Left renal pelvis (tissue), 4 donors: ENCODE results near the gene TOMM40L. TPM values are rescaled to one million over a fixed set of nuclear protein-coding genes. Genes with fewer than 3 reads are reported as not detected.
A peak's percentile ranks its signal among the peaks of the same experiment; 100 is the strongest.

Source experiments
- DNase-seq, 4 donors: peaks; one replicate each; pipeline ENCODE4 v3.0.0-alpha.2; 2013; ENCODE audit warnings: low read depth in 4 of 4, low spot score in 3 of 4
- polyA plus RNA-seq, 4 donors: library from polyadenylated mRNA; unstranded; fragments of 120-200 nt; gene quantifications; one replicate each; pipeline ENCODE4 v1.2.1, GENCODE V29; 2013; ENCODE audit not compliant: insufficient read length in 4 of 4

Gene TOMM40L
- polyA plus RNA-seq, 4 donors: 9.9 to 15.4 (median 14.2) TPM

- DNase-seq: no peak
Measured at GRCh38 chr1:161196521-161197451, 29.1 kb upstream of the TOMM40L start.

DNA sequence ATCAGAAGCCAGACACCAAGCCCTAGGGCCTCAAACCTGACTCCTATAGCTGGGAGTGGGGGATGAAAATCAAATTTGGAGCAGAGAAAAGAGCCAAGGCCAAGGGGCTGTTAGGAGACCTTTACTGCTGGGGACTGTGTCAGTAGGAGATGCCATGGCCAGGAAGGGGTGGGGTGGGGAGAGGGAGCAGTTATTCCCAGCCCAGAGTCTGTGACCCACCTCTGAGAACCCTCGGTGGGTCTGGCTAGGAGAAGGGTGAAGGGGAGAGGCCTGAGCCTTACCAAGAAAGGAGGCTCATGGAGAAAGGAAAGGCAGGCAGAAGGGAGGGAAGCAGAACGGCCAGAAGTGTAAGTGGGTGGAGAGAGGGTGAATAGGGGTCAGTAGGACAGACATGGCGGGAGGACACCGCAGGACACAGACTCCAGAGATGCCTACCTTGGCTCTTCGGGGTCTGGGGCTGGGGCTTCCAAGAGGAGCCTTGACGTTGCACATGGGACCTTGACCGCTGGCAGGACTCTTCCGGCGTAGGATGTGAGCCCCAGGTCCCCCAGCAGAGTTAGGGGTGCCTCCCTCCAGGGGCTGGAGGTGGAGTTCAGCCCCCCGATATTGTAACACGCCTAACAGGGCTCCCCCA lies 28.2 kb upstream of the TOMM40L start:
- no peak for DNase-seq

GRCh38 chr1:161198194-161198896 lies 27.5 kb upstream of the TOMM40L start:
- no peak for DNase-seq

GRCh38 chr1:161198897-161199431 lies 26.9 kb upstream of the TOMM40L start, which contains the start of gene ADAMTS4:
Gene ADAMTS4, minus strand, starts transcription at chr1:161199054. Its CDS starts 427 bp downstream, at chr1:161198627.
- DNase-seq: no peak

DNA sequence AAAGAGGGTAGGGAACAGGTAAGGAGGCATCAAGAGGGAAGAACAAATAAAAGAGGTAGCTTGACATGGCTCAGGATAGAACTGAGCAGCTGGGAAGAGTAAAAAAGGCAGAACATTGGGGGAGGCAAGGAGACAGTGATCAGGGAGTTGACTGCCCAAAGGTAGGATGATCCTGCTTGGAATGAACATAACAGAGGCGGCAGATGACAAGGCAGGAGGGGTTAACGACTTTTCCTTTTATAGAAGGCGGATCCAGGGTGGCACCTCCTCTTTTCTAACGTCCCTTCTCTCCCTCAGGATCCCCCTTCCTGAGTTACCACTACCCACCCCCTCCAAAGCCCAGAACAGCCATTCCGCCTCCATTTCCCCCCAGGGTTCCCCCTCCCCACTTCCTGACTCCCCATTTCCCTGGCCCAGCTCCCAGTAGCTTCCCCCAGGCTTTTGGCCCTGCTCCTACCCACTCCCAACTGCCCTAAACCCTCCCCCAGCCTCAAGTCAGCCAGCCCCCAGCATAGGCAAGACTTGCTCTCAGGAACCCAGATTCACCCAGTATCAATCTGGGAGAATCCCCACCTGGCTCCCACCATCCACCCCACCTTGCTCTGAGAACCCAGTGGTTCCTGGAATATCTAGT lies 26.2 kb upstream of the TOMM40L start:
- no peak for DNase-seq

DNA sequence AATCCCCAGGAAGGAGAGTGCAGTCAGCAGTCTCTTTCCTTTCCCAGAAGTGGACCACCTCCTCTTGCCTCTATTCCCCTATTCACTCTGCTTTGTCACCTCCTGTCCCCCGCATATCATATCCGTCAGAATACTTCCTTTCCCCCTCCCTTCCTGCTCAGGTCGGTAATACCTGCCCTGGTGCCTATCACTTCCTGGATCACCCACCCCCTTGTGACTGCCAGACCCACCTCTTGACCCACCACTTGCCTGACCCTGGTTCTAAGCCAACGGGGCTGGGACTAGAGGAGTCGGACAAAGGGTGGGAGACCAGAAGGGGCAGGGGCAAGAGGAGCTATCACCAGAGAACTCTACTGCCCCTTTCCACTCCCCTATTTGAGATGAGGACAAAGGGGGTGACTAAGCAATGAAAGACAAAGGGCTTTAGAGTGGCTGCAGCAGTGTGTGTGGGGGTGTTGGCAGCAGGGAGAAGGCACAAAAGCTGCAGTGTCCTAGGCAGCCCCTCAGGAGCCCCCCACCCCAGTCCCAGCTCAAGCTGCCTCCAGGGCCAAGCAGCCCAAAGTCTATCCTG lies 25.4 kb upstream of the TOMM40L start:
- no peak for DNase-seq

DNA sequence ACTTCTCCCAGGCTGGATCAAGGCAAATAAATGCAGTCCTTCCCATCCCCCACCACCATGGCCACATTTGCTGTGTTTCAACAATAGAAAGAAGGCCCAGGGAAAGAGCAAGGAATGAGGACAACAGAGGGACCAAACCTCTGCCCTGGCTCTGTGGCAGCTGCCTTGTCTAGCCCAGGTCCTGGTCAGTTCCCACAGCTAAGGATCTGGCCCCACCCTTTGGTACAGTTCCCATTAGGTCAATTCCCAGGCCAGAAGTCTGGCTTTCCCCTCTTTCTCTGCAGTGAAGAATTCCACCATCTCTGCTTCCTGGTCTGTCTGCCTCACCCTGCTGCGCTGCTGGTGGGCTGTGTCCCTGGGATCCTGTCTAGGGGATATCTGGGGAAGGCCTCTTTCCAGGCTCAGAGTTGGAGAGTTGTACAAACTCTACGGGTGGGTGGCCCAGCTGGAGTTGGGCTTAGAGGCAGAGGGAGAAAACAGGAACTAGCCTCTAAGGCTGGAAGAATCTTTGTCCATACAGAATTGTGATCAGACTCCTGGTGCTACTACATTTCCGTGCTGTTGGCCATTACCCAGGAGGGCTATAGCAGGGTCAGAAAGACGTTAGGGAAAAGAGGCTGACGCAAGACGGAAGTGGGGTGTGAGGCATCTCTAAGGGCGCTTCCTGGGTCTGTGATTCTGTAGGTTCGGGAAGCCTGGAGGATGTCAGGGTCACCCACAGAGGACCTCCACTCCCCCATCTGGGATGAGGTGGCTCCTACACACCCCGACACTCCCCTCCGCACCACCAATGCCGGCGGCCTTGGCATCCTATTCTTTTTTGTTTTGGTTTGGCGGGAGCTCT lies 24.6 kb upstream of the TOMM40L start:
- DNase-seq: no peak

GRCh38 chr1:161201836-161202712 lies 23.8 kb upstream of the TOMM40L start, which contains the start of gene NDUFS2:
Gene NDUFS2, plus strand, starts transcription at chr1:161202367. Its CDS starts 19 bp downstream, at chr1:161202386.
- peak; percentile 97 to 99 (median 98) for DNase-seq

- DNase-seq: no peak
Measured at GRCh38 chr1:161206411-161207140, 19.3 kb upstream of the TOMM40L start.

- DNase-seq: no peak
Measured at GRCh38 chr1:161207173-161207572, 18.7 kb upstream of the TOMM40L start.

GRCh38 chr1:161209790-161210409 lies 16.0 kb upstream of the TOMM40L start:
- DNase-seq: no peak

DNA sequence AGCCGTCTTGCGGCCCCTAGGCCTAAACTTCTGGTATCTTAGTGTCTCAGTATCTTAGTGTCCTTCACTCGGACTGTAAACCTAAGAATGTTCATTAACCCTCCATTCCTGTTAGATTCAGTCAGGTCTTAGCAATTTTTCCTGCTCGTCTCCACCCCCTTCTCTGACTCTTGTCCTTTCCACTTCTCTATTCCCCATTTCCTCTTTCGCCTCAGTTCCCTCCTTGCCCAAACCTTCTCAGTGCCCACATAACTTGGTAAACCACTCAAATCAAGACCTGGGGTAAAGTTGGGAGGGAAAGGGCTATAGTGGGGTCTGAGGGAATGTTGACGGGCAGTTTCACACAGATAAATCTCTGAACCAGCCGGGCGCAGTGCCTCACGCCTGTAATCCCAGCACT lies 11.5 kb upstream of the TOMM40L start:
- no peak for DNase-seq

GRCh38 chr1:161215076-161215475 lies 10.8 kb upstream of the TOMM40L start, which contains the start of gene FCER1G:
Gene FCER1G, plus strand, starts transcription at chr1:161215295. Its CDS starts 27 bp downstream, at chr1:161215322.
- DNase-seq: no peak

GRCh38 chr1:161216945-161217712 lies 8.7 kb upstream of the TOMM40L start:
- no peak for DNase-seq

DNA sequence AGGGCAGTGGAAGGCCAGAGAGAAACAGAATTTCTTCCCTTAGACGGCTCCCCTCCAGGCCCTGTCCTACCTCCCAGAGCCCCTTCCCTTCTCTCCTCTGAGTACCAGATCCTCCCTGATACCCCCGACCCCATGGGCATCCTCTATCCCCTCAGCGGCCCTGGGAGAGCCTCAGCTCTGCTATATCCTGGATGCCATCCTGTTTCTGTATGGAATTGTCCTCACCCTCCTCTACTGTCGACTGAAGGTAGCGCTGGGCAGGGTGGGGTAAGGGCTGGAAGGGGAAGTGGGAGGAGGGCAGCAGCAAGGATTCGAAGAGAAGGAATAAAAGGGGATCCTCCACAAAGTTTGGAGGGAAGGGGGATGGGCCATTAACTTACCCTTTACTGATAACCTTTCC lies 8.0 kb upstream of the TOMM40L start:
- DNase-seq: no peak
